Measurements from ENCODE around the gene SLBP. TPM values are rescaled to one million over a fixed set of nuclear protein-coding genes. Genes with fewer than 3 reads are reported as not detected.

Gene SLBP
- total RNA-seq, 1 experiment from 2014 or later = 73.4 TPM

DNA sequence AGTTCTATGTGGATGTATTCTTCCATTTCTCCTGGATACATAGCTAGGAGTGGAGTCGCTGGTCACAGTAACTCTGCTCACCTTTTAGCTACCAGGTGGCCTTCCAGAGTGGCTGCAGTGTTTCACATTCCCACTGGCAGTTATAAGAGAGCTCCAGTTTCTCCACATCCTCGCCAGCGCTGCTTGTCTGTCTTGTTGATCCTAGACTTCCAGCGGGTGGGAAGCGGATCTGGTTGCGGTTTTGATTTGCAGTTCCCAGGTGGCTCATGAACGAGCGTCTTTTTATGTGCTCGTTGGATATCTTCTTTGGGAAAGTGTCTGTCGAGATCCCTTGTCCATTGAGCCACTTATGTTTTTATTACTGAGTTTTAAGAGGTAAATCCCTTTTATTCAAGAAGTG, 20.8 kb upstream of the SLBP start:
- POLR2A ChIA-PET = interaction anchor here (0.6 kb wide), 1 partner anchor 13 kb away, joined by 4 read pairs; no protein-coding TSS in a partner anchor
- no TSS peak for BruUV-seq (replicated peaks)
- intact Hi-C loops (cut with micrococcal nuclease; ENCODE audit: unreplicated experiment) = no loop called here
- DNase-seq (ENCODE audit: low read depth, low spot score) (no peak), ATAC-seq (no peak)
- no peak overlapping the region for H3K4me3 ChIP-seq (ENCODE audit: low read depth in 2 of 2, low read length in 2 of 2)
- no peak overlapping the region for H3K27ac ChIP-seq (ENCODE audit: low read length)
- peaks cover 7% of the 10 kb centered on the region; the same call in 1 of the 2 replicates for H3K36me3 ChIP-seq (ENCODE audit: control insufficient read depth, insufficient read depth, low read length)
- H3K4me1 ChIP-seq (ENCODE audit: control insufficient read depth, insufficient read depth, low read length) = no peaks in the 10 kb centered on the region
- H3K27me3 ChIP-seq (ENCODE audit: control insufficient read depth, insufficient read depth, low read length) = no peaks in the 10 kb centered on the region
- in situ Hi-C loops (cut with HindIII; ENCODE audit: low pct_unique_long_range_greater_than_20kb, low sequenced_read_pairs) = no loop called here
- CTCF ChIA-PET = no interaction called here
- TF ChIP-seq, protein P1, sequence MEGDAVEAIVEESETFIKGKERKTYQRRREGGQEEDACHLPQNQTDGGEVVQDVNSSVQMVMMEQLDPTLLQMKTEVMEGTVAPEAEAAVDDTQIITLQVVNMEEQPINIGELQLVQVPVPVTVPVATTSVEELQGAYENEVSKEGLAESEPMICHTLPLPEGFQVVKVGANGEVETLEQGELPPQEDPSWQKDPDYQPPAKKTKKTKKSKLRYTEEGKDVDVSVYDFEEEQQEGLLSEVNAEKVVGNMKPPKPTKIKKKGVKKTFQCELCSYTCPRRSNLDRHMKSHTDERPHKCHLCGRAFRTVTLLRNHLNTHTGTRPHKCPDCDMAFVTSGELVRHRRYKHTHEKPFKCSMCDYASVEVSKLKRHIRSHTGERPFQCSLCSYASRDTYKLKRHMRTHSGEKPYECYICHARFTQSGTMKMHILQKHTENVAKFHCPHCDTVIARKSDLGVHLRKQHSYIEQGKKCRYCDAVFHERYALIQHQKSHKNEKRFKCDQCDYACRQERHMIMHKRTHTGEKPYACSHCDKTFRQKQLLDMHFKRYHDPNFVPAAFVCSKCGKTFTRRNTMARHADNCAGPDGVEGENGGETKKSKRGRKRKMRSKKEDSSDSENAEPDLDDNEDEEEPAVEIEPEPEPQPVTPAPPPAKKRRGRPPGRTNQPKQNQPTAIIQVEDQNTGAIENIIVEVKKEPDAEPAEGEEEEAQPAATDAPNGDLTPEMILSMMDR (IDR thresholded peaks at IDR 0.05) = no peak
- no peak for TF ChIP-seq POLR2AphosphoS5 (IDR thresholded peaks at IDR 0.05; ENCODE audit: low read depth, low read length)
- no peak for TF ChIP-seq TCF7L2 (IDR thresholded peaks at IDR 0.05; ENCODE audit: low read depth, low read length)
- TF ChIP-seq, protein P2, sequence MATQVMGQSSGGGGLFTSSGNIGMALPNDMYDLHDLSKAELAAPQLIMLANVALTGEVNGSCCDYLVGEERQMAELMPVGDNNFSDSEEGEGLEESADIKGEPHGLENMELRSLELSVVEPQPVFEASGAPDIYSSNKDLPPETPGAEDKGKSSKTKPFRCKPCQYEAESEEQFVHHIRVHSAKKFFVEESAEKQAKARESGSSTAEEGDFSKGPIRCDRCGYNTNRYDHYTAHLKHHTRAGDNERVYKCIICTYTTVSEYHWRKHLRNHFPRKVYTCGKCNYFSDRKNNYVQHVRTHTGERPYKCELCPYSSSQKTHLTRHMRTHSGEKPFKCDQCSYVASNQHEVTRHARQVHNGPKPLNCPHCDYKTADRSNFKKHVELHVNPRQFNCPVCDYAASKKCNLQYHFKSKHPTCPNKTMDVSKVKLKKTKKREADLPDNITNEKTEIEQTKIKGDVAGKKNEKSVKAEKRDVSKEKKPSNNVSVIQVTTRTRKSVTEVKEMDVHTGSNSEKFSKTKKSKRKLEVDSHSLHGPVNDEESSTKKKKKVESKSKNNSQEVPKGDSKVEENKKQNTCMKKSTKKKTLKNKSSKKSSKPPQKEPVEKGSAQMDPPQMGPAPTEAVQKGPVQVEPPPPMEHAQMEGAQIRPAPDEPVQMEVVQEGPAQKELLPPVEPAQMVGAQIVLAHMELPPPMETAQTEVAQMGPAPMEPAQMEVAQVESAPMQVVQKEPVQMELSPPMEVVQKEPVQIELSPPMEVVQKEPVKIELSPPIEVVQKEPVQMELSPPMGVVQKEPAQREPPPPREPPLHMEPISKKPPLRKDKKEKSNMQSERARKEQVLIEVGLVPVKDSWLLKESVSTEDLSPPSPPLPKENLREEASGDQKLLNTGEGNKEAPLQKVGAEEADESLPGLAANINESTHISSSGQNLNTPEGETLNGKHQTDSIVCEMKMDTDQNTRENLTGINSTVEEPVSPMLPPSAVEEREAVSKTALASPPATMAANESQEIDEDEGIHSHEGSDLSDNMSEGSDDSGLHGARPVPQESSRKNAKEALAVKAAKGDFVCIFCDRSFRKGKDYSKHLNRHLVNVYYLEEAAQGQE (IDR thresholded peaks at IDR 0.05; ENCODE audit: insufficient read depth in 1 of 2, low read depth in 2 of 2, low read length in 1 of 2) = no peak
- no peak for TF ChIP-seq SIN3A (IDR thresholded peaks at IDR 0.05; ENCODE audit: borderline replicate concordance, insufficient read depth, low read depth, low read length)
- no peaks in the 10 kb centered on the region for H3K9me3 ChIP-seq (ENCODE audit: control insufficient read depth, insufficient read depth, low read depth, low read length)

DNA sequence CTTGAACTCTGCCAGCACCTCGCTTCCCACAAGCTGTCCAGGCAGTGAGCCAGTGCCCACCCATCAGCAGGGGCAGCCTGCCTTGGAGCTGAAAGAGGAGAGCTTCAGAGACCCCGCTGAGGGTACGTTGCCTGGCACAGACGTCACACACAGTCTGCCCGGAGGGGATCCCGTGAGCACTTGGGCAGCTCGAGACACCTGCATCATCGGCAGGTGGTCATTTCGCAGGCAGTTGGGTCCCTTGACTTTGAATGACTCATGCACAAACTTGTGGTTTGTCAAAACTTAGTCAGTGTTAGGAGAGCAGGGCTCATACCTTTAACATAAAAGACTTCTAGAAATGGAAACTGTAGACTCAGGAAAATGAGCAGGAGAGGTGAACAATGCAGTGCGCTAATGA, 19.1 kb upstream of the SLBP start:
- TF ChIP-seq, protein P1 (IDR thresholded peaks at IDR 0.05) = no peak
- no peak for TF ChIP-seq TCF7L2 (IDR thresholded peaks at IDR 0.05; ENCODE audit: low read depth, low read length)
- TF ChIP-seq POLR2AphosphoS5 (IDR thresholded peaks at IDR 0.05; ENCODE audit: low read depth, low read length) = no peak
- TF ChIP-seq, protein P2 (IDR thresholded peaks at IDR 0.05; ENCODE audit: insufficient read depth in 1 of 2, low read depth in 2 of 2, low read length in 1 of 2) = no peak
- no peak for TF ChIP-seq SIN3A (IDR thresholded peaks at IDR 0.05; ENCODE audit: borderline replicate concordance, insufficient read depth, low read depth, low read length)
- in situ Hi-C loops (cut with HindIII; ENCODE audit: low pct_unique_long_range_greater_than_20kb, low sequenced_read_pairs) (no loop called here), intact Hi-C loops (cut with micrococcal nuclease; ENCODE audit: unreplicated experiment) (no loop called here)
- Histone ChIP-seq H3K4me1 (ENCODE audit: control insufficient read depth, insufficient read depth, low read length) (peaks cover 14% of the 10 kb centered on the region), H3K36me3 (ENCODE audit: control insufficient read depth, insufficient read depth, low read length) (peaks cover 6% of the 10 kb centered on the region; the same call in 1 of the 2 replicates), H3K4me3 (ENCODE audit: low read depth in 2 of 2, low read length in 2 of 2) (no peak overlapping the region), H3K27me3 (ENCODE audit: control insufficient read depth, insufficient read depth, low read length) (no peaks in the 10 kb centered on the region), H3K9me3 (ENCODE audit: control insufficient read depth, insufficient read depth, low read depth, low read length) (no peaks in the 10 kb centered on the region), H3K27ac (ENCODE audit: low read length) (no peak overlapping the region)
- CTCF ChIA-PET = no interaction called here
- no TSS peak for BruUV-seq (replicated peaks)
- POLR2A ChIA-PET = no interaction called here
- no peak for ATAC-seq
- no peak for DNase-seq (ENCODE audit: low read depth, low spot score)
